SIG-M5 (cell line): Measurements from ENCODE around the gene EXOSC6.
"Not testable (repeated sequence)": the region's sequence is repeated elsewhere in the genome, so short reads cannot be mapped to it uniquely, and the experiment has no call there.

Source experiments
- DNase-seq: peaks from one replicate; lab custom pipeline; 2025; lab: John Stamatoyannopoulos, UW

EXOSC6 gene

GRCh38 chr16:70254180-70254964, 2.6 kb upstream of the EXOSC6 start:
- DNase-seq = no peak

DNA sequence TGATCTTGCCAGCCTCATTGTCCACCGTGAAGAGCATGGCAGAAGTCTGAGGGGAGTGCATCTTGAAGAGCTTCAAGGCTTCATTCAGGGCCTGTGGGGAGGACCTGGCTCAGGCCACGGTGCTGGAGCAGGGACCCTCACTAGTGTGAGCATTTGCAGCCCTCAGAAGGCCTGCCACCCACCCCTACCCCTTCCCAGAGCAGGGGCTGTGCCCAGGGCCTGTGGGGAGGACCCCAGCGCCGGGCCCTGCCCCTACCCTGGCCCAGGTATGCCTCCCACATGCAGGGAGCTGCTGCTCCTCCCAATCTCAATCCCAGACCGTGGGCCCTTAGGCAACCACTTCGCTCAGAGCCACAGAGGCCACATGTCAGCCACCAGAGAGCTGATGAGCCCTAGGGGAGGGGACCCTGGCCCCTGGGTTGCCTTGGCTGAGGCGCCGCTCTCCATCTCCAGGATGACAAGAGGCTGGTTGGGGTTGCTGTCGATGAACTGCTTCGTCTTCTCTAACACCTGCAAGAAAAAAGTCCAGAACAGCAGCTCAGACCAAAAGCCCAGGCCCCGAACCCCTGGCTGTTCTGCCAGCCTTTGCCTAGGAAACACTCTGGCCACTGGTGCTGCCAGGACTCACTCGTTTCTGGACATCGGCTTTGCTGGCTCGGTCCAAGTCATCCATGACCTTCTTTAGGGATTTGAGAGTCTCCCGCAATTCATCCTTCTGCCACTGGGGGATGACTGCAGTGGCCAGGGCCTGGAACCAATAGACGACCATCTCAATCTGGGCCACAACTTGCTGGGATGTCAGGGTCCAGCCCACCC, 1.8 kb upstream of the EXOSC6 start:
- DNase-seq = no peak

DNA sequence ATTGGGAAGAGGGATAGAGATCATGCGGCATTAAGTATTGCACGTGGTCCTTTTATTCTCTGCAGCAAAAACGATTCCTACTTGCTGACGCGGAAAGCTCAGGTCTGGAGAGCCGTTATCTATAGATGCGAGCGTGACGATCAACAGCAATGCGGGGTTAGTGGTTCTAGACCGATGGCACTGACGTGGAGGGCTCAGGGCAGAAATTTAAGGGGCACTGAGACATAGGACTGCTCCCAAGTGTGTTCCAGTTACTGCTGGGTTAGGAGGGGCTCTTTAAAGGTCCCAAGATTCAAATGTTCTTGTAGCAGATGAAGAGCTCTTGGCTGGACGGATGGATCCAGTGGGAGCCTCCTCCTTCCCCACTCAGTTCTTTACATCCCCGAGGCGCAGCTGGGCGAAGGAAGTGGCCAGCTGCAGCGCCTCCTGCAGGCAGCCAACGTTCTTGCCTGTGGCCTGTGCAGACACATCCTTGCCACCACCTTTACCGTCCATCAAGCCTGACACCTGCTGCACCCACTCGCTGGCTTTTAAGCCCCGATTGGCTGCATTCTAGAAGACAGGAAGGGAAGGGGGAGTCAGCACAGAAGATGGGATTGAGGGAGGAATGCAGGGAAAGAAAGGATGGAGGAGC, 732 bp upstream of the EXOSC6 start:
- no peak for DNase-seq

GRCh38 chr16:70250748-70251628, 752 bp downstream of the EXOSC6 start:
- DNase-seq = no peak

GRCh38 chr16:70249697-70250096, 2.0 kb downstream of the EXOSC6 start:
- not testable (repeated sequence) for DNase-seq

DNA sequence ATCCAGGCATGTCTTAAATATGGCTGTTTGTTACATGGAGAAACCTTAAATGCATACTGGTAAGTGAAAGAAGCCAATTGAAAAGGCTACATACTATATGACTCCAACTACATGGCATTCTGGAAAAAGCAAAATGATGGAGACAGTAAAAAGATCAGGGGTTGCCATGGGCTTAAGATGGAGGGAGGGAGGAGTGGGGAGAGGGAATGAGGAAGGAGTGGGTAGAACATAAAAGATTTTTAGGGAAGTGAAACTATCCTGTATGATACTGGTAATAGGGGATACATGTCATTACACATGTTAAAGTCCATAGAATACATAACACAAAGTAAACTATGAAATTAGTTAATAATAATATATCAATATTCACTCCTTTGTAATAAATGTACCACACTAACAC, 13.0 kb downstream of the EXOSC6 start:
- DNase-seq = not testable (repeated sequence)

GRCh38 chr16:70231831-70232230, 19.9 kb downstream of the EXOSC6 start:
- not testable (repeated sequence) for DNase-seq

DNA sequence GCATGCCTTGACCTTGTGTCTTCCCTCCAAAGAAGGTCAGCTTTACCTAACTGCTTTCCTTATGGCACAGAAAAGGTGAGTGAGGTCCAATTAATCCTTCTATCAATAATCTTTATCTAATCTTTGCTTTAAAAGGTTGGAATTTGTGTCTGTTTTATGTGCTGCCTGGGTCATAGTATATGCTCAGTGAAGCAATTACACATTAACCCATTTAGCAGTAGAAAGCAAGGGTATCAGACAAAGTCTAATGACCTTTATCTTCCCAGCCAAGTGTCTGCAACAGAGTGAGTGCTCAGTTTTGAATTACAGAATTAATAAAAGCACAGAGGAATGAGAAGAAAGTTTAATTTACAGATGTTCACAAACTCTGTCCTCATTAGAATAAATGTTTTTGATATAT, 25.7 kb downstream of the EXOSC6 start:
- DNase-seq = not testable (repeated sequence)

- not testable (repeated sequence) for DNase-seq
Measured at GRCh38 chr16:70225430-70225829, 26.3 kb downstream of the EXOSC6 start.

- not testable (repeated sequence) for DNase-seq
Measured at GRCh38 chr16:70224645-70225044, 27.1 kb downstream of the EXOSC6 start.

DNA sequence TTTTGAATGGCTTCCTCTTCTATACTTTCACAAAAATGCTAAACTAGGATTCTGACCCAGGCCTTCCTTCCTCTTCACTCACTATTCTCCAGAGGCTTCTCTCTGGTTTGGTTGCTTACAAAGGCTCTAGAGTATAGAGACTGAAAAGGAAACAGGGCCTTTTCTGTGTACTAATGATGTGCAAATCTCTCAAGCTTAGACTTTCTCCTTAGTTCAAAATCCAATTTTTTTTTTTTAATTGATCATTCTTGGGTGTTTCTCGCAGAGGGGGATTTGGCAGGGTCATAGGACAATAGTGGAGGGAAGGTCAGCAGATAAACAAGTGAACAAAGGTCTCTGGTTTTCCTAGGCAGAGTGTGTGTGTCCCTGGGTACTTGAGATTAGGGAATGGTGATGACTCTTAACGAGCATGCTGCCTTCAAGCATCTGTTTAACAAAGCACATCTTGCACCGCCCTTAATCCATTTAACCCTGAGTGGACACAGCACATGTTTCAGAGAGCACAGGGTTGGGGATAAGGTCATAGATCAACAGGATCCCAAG, 27.7 kb downstream of the EXOSC6 start:
- DNase-seq = not testable (repeated sequence)

GRCh38 chr16:70223216-70223615, 28.5 kb downstream of the EXOSC6 start:
- DNase-seq = not testable (repeated sequence)

DNA sequence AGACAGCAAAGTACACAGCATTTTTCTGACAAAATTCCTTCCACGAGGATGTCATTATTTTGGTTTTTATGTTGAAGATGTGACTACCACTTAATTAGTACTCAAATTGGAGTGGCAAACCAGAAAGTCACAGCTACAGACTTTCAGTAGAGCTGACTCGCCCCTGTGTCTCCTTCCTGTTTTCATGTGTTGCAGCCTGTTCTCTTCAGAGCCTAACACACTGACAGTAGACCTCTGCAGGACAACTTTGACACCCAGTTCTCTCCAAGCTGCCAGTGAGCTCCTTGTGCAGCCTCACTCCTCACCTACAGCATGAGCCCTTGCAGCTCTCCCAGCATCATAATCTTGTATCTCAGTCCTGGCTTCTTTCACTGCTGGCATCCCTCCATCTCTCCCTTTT, 29.2 kb downstream of the EXOSC6 start:
- not testable (repeated sequence) for DNase-seq

DNA sequence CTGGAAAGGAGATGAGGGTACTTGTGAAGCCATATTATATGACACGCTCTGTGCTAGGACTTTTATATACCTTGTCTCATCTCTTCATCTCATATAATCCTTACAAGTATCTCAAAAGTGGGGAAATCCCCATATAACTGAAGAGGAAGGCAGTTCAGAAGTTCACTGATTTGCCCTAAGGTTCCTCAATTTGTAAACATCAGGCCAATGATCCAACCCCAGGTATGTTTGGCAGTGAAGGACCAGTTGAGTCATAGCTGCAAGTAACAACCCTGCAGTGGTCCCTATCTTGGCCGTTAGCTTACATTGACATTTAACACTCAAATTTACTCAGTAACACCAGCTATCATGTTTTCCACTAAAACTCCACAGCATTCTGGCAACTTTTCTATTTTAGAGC, 33.2 kb downstream of the EXOSC6 start:
- DNase-seq = not testable (repeated sequence)

DNA sequence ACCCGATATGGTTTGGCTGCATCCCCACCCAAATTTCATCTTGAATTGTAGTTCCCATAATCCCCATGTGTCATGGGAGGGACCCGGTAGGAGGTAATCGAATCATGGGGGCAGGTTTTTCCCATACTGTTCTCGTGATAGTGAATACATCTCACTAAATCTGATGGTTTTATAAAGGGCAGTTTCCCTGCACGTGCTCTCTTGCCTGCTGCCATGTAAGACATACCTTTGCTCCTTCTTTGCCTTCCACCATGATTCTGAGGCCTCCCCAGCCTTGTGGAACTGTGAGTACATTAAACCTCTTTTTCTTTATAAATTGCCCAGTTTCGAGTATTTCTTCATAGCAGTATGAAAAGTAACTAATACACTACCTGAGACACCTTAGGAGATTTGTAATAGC, 45.4 kb downstream of the EXOSC6 start:
- not testable (repeated sequence) for DNase-seq

DNA sequence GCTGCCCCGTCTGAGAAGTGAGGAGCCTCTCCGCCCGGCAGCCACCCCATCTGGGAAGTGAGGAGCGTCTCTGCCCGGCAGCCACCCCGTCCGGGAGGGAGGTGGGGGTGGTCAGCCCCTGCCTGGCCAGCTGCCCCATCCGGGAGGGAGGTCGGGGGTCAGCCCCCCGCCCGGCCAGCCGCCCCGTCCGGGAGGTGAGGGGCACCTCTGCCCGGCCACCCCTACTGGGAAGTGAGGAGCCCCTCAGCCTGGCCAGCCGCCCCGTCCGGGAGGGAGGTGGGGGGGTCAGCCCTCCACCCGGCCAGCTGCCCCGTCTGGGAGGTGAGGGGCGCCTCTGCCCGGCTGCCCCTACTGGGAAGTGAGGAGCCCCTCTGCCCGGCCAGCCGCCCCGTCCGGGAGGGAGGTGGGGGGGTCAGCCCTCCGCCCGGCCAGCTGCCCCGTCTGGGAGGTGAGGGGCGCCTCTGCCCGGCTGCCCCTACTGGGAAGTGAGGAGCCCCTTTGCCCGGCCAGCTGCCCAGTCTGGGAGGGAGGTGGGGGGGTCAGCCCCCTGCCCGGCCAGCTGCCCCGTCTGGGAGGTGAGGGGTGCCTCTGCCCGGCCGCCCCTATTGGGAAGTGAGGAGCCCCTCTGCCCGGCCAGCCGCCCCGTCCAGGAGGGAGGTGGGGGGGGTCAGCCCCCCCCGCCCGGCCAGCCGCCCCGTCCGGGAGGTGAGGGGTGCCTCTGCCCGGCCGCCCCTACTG, 46.9 kb downstream of the EXOSC6 start:
- not testable (repeated sequence) for DNase-seq

GRCh38 chr16:70204010-70204409, 47.7 kb downstream of the EXOSC6 start:
- DNase-seq = not testable (repeated sequence)

DNA sequence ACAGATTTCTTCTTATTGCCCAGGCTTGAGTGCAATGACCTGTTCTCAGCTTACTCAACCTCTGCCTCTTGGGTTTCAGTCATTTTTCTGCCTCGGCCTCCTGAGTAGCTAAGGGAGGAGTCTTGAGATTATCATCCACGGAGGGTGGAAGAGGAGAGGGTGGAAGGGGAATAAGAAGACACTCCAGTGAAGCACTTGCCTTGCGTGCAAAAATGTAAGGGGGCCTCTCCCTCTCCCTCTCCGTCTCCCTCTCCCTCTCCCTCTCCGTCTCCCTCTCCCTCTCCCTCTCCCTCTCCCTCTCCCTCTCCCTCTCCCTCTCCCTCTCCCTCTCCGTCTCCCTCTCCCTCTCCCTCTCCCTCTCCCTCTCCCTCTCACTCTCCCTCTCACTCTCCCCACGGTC, 48.2 kb downstream of the EXOSC6 start:
- not testable (repeated sequence) for DNase-seq

DNA sequence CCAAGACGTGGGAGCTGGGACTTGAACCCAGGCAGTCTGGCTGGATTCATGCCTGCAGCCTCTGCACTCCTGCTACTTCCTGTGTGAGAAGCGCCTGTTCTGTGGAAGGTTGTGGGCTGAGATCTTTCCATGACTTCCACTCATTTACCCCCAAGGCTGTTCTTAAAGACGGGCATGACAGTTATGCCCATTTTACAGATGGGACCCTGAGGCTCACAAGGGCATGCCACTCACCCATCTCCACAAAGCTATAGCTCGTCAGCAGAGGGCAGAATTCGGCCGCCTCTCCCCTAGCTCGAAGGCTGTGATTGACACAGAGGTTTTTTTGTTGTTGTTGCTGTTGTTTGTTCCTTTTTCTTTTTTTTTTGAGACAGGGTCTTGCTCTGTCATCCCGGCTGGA, 51.7 kb downstream of the EXOSC6 start:
- not testable (repeated sequence) for DNase-seq

DNA sequence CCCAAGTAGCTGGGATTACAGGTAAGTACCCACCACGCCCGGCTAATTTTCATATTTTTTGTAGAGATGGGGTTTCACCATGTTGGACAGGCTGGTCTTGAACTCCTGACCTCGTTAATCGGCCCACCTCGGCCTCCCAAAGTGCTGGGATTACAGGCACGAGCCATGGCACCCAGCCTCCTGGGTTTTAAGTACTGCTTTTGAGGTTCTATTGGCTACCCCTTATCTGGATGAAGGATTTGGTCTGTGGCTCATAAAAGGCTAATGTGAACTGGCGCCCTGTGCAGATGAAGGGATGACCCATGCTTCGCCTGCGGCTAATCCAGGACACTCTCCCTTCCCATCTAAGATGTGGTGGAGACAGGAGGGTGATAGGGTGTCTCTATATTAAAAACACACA, 52.6 kb downstream of the EXOSC6 start:
- DNase-seq = not testable (repeated sequence)

- not testable (repeated sequence) for DNase-seq
Measured at GRCh38 chr16:70198666-70199065, 53.1 kb downstream of the EXOSC6 start.
